GM21825 (cell line): ENCODE measurements around the gene TWF1.
A peak's percentile ranks its signal among the peaks of the same experiment; 100 is the strongest.
"Not testable (repeated sequence)": the region's sequence is repeated elsewhere in the genome, so short reads cannot be mapped to it uniquely, and the experiment has no call there.

Experiments used
- ATAC-seq: cut with Tn5 transposase; IDR thresholded peaks from one replicate; pipeline ENCODE4 v1.9.1; 2021; ENCODE audit warnings: mild to moderate bottlenecking, moderate library complexity; ENCODE audit not compliant: unreplicated experiment

Gene TWF1

GRCh38 chr12:43805860-43806736 is at the start of gene TWF1:
Gene TWF1, minus strand, starts transcription at chr12:43806317. Its CDS starts 72 bp downstream, at chr12:43806245.
- peak; percentile 95 for ATAC-seq

- no peak for ATAC-seq
These were observed 46.6 kb upstream of the TWF1 start for GRCh38 chr12:43852744-43853143.

- ATAC-seq, result no peak
These were observed 42.7 kb upstream of the TWF1 start for GRCh38 chr12:43848786-43849185.

GRCh38 chr12:43848226-43848507 is 42.0 kb upstream of the TWF1 start:
- ATAC-seq, result no peak

GRCh38 chr12:43847425-43848225 is 41.5 kb upstream of the TWF1 start:
- not testable (repeated sequence) for ATAC-seq

- no peak for ATAC-seq
These were observed 36.1 kb upstream of the TWF1 start for GRCh38 chr12:43842259-43842658.

- ATAC-seq, result no peak
These were observed 35.1 kb upstream of the TWF1 start for GRCh38 chr12:43841253-43841652.

GRCh38 chr12:43840338-43840737 is 34.2 kb upstream of the TWF1 start:
- no peak for ATAC-seq

- ATAC-seq, result peak; percentile 18
These were observed 30.4 kb upstream of the TWF1 start for GRCh38 chr12:43836475-43836989.

- peak; percentile 77 for ATAC-seq
These were observed 29.7 kb upstream of the TWF1 start, which contains the start of gene TMEM117 for GRCh38 chr12:43835656-43836474. Gene TMEM117, plus strand, starts transcription at chr12:43836081.

GRCh38 chr12:43835264-43835655 is 29.1 kb upstream of the TWF1 start:
- no peak for ATAC-seq

- ATAC-seq, result no peak
These were observed 26.5 kb upstream of the TWF1 start for GRCh38 chr12:43832463-43833168.

- ATAC-seq, result no peak
These were observed 21.0 kb upstream of the TWF1 start for GRCh38 chr12:43827093-43827492.

- no peak for ATAC-seq
These were observed 20.6 kb upstream of the TWF1 start for GRCh38 chr12:43826681-43827080.

- ATAC-seq, result no peak
These were observed 18.2 kb upstream of the TWF1 start for GRCh38 chr12:43824207-43824775.

- ATAC-seq, result no peak
These were observed 10.1 kb upstream of the TWF1 start for GRCh38 chr12:43816168-43816567.

GRCh38 chr12:43815416-43815815 is 9.3 kb upstream of the TWF1 start:
- no peak for ATAC-seq

- no peak for ATAC-seq
These were observed 6.8 kb upstream of the TWF1 start for GRCh38 chr12:43812926-43813325.

GRCh38 chr12:43812057-43812456 is 5.9 kb upstream of the TWF1 start:
- ATAC-seq, result no peak

GRCh38 chr12:43807386-43807785 is 1.3 kb upstream of the TWF1 start:
- ATAC-seq, result no peak
